GM06990 (cell line): ENCODE measurements around the gene NCLN.

Source experiments
- DNase-seq: peaks from one replicate; pipeline ENCODE4 v3.0.0-alpha.2; 2011; ENCODE audit not compliant: insufficient read length; ENCODE audit errors: extremely low read depth
- H3K27me3 ChIP-seq: replicated peaks from 2 replicates; pipeline ENCODE4 v1.6.0; 2011; ENCODE audit warnings: low read length; ENCODE audit not compliant: control insufficient read depth, insufficient read depth
- H3K36me3 ChIP-seq: 2 replicates; pipeline ENCODE4 v1.5.1; 2011; ENCODE audit warnings: low read length; ENCODE audit not compliant: control insufficient read depth, insufficient read depth
- H3K4me3 ChIP-seq: replicated peaks from 2 replicates; pipeline ENCODE4 v1.5.1; 2011; ENCODE audit warnings: low read depth, mild to moderate bottlenecking, control low read depth, low read length
- CTCF ChIP-seq: IDR thresholded peaks from 2 replicates; pipeline ENCODE4 v1.5.1; 2011; ENCODE audit warnings: low read length, control low read depth, mild to moderate bottlenecking, inconsistent platforms; ENCODE audit not compliant: insufficient read depth, poor library complexity, severe bottlenecking

NCLN gene

DNA sequence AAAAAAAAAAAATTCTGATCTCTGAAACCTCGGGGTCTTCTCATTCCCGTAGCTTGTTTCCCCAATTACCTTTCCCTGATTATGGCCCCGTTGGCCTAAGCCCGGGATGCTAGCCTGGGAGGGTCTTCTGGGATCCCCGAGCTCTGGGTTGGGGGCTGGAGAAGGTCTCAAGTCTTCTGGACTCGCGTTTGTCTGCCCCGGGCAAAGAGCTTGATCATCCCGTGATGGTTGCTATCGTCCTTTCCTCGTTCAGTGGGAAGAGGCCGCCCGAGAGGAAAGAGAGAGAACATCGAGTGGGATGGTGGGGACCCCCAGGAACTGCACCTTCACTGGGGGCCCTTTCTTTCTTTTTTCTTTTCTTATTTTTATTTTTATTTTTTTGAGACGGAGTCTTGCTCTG is 47.5 kb upstream of the NCLN start:
- H3K36me3 ChIP-seq: no peaks in the 10 kb centered on the region
- DNase-seq: no peak
- no peak overlapping the region for H3K4me3 ChIP-seq
- no peak for TF ChIP-seq CTCF
- H3K27me3 ChIP-seq: no peaks in the 10 kb centered on the region

DNA sequence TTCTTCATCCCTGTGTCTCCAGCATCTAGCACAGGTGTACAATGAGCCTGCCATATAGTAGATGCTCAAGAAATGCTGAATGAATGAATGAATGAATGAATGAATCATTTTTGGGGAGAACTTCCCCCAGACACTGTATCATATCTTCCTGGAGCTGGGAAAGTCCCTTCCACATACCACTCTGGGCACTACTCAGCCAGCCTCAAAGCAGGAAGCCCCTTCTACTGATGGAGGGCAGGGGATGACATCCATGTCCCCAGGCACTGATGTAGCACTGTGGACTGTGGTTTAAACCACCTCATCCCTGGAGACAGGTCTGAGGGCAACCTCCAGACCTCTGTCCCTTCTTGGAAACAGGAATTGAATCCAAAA is 45.1 kb upstream of the NCLN start:
- no peak for DNase-seq
- Histone ChIP-seq H3K36me3 (no peaks in the 10 kb centered on the region), H3K27me3 (no peaks in the 10 kb centered on the region), H3K4me3 (no peak overlapping the region)
- no peak for TF ChIP-seq CTCF

GRCh38 chr19:3142292-3142670 is 43.4 kb upstream of the NCLN start:
- H3K4me3 ChIP-seq: no peak overlapping the region
- H3K27me3 ChIP-seq: no peaks in the 10 kb centered on the region
- TF ChIP-seq CTCF: no peak
- DNase-seq: no peak
- no peaks in the 10 kb centered on the region for H3K36me3 ChIP-seq

GRCh38 chr19:3142781-3143337 is 42.9 kb upstream of the NCLN start:
- Histone ChIP-seq H3K27me3 (no peaks in the 10 kb centered on the region), H3K36me3 (no peaks in the 10 kb centered on the region), H3K4me3 (no peak overlapping the region)
- no peak for TF ChIP-seq CTCF
- no peak for DNase-seq

DNA sequence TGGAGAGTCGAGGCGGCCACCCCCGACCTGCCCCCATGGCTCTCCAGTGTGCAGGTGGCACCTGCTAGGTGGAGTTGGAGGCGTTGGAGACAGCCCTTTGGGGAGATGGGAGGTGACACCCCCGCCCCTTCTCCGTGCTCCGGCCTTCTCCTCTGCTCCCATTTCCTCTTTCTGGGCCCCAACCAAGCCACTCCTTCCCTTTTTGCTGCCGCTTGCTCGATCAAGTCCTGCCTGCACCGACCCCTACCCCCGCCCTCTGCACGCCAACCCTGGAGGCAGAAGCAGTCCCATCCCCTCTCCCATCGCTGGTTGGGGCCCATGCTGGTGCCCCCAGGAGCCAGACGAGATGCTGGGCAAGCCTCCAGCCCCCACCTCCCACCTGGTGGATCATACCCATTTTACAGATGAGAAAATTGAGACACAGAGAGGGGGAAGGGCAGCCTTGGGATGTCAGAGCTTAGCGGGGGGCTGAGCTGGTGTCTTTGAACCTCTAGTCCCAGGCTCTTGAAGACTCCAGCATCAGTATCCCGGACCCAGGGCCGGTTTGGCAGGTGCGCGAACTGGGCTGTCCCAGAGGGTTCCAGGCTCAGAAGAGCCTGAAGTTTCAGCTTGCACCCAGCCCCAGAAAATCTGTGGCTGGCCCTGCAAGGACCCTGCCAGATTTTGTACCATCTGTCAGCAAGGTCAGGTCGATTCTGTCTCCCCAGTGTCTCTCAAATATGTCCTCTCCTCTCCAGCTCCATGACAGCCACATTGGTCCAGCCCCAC is 39.6 kb upstream of the NCLN start:
- no peaks in the 10 kb centered on the region for H3K36me3 ChIP-seq
- no peak for DNase-seq
- H3K27me3 ChIP-seq: no peaks in the 10 kb centered on the region
- no peak overlapping the region for H3K4me3 ChIP-seq
- no peak for TF ChIP-seq CTCF
